HG02870 (cell line): Measurements from ENCODE around the gene COX4I1.

Experiments used
- ATAC-seq: cut with Tn5 transposase; IDR thresholded peaks from one replicate; pipeline ENCODE4 v1.9.1; 2021; ENCODE audit warnings: mild to moderate bottlenecking, moderate library complexity; ENCODE audit not compliant: unreplicated experiment

Gene COX4I1

DNA sequence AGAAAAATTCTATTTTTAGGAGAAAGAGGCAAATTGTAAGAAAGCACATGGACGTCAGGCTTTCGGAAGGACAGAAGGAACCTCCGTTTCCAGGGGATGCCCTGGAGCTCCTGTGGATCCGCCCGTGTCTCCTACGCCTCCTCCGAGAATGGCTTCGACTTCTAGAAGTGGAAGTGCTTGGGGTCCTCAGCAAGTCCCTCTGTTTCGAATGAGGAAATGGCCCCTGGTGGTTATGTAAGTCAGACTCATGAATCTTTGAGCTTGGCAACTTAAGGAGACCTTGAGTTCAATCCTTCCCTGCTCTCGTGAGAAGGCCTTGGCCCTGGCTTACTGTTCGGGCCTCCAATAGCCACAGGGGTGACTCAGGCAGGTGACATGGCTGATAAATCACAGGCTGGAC lies 38.9 kb downstream of the COX4I1 start:
- no peak for ATAC-seq

DNA sequence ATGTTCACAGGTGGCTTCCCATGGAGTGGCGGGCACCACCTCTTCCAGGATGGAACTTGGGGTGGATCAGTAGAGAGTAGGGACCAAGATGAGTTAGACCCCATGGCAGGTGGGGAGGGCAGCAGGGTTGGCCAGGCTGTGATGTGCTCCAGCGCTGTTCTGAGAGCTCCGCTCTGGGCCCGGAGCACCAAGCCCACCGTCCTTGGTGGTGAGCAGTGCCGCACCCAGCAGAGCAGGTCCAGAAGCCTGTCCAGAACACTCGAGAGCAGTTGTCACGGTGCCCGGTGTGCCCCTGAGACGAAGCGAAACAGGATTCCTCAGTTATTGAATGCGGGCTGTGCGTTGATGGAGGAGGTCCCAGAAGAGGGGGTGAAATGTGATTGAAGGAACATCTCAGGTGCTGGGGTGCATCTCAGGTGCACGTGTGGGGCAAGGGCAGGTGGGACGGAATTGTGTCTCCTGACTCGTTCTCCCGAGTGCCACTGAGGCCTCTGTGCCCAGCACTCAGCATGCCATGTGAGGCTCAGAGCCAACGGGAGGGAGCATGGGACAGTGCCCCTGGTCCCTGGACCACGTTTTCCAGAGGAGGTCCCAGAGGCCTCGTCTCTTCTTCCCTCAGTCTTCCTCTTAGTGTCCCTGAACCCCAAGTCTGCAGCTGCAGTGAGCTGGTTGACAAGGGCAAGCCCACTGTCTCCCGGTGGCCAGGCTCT lies 39.5 kb downstream of the COX4I1 start:
- no peak for ATAC-seq

DNA sequence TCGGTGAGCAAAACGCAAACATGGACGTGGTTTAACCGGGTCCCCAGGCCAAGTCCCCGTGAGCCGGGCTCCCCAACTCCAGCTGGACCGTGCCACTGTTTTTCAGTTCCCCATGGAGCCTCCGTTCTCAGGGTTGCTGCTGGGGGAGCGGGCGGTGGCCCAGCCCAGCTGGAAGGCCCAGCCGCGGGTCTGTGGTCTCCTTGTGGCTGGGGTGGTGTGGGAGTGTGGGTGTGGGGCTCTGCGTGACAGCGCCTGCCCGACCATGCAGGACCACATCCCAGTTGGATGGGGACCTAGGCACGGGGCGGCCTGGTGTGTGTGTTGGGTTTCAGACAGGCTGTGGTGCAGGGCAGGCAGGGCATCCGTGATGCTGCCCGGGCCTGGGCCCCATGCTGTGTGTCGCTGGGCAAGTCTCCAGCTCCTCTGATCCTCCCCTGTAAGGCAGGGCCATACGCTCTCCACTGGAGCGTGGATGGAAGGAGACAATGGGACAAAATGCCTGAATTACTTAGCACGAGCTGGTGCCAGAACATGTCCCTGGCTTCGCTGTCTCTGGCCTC lies 40.3 kb downstream of the COX4I1 start:
- ATAC-seq = no peak

DNA sequence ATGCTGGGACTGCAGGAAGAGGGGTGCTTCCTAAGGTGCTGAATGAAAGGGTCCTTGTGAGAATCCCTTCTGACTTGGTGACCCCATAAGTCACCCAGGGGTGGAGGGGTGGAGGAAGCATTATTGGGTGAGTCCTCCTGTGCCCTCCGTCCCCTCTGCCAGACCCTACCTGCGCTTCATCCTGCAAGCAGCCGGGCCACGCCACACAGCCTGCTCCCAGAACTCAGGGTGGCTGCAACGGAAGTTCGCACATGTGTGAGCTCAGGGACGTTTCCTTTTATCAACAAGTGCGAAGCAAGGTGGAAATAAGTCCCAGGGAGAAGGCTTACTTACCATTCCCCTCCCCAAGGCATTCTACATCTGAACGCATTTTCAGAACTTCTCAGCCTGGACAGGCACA lies 40.9 kb downstream of the COX4I1 start:
- ATAC-seq = no peak

DNA sequence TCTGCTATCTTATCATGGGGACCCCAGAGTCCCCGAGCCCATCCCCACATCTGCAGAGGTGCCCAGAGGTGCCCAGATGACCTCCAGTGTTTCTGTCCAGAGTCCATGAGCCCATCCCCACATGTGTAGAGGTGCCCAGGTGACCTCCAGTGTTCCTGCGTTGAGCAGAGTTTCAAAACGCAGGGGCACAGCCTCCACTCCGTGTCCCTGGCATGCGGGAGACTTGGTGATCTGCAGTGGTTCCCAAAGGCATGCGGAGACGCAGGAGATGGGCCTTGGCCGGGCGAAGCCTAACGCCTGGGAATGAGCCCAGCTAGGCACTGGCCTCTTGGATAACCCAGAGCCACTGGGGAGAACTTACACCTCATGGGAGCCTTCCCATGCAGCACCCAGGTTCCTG lies 41.3 kb downstream of the COX4I1 start:
- no peak for ATAC-seq

DNA sequence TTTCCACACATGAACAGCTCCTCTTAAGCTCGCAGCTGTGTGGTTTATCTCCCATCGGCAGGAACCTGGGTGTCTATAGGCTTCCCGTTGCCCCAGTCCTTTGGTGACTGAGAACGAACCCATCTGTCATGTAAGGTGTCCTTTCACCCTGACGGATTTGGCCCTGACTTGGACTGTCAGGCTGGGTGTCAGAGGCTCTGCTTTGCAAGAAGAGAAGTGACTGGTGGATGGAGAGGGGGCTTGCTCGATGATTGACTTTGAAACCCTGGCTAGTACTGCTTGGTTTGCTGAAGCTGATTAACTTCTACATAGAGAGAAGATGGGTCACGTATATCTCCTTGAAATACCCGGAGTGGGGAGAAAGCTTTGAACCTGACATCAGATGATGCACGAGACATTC lies 42.9 kb downstream of the COX4I1 start:
- no peak for ATAC-seq

- no peak for ATAC-seq
Observed at GRCh38 chr16:85842848-85843247, 43.4 kb downstream of the COX4I1 start.

DNA sequence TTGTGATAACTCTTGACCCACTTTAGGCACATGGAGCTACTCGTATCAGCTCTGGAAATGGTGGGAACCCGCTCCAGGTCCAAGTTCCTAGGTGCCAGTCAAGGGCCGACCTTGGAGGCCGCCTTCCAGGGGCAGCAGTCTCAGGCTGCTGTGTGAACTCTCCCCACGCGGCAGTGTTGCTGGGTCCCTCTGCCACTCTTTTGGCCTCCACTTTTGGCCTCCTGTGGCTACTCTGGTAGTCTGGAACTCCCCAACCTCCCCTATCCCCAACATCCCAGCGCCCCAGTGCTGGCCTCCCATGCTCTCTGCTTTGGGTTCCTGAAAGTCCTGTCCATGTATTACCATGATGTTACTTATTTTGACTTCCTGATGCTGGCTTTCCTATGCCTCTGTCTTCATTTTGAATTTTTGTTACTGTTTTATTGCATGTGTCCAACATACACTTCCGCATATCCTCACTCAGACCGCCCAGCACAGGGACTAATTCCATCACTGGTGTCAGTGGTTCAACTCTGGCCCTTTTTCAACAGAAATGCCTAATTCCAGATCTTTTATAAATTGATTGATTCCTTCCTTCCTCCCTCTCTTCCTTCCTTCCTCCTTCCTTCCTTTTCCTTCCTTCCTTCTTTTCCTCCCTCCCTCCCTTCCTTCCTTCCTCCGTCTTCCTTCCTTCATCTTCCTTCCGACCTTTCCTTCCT lies 44.1 kb downstream of the COX4I1 start:
- ATAC-seq = no peak

DNA sequence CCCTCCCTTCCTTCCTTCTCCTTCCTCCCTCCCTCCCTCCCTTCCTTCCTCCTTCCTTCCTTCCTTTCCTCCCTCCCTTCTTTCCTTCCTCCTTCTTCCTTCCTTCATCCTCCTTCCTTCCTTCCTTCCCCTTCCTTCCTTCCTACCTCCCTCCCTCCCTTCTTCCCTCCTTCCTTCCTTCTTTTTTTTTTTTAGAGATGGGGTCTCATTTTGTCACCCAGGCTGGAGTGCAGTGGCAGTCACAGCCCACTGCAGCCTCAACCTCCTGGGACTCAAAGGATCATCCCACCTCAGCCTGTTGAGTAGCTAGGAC lies 44.6 kb downstream of the COX4I1 start:
- ATAC-seq = no peak

GRCh38 chr16:85844786-85845185 lies 45.3 kb downstream of the COX4I1 start:
- no peak for ATAC-seq

- no peak for ATAC-seq
Observed at GRCh38 chr16:85845266-85845665, 45.8 kb downstream of the COX4I1 start.

DNA sequence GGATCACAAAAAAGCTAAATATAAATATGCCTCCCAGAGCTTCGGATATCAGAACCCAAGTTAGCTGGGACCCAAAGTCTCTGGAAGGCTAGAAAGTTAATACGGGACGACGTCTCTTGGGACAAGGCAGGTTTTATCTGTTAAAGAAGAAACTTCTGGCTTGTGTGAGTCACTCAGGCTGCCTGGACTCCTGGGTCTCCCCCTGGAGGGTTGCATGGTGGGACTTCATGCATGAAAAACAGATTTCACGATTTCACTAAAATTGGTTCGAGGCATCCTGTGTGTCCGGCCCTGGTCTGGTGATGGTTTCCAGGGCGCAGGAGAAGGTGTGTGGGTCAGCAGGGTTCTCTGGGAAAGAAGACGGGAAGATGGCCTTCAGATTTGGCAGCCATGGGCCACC lies 47.0 kb downstream of the COX4I1 start:
- ATAC-seq = no peak

GRCh38 chr16:85847036-85847435 lies 47.5 kb downstream of the COX4I1 start:
- no peak for ATAC-seq

- no peak for ATAC-seq
Observed at GRCh38 chr16:85847681-85848601, 48.4 kb downstream of the COX4I1 start.

DNA sequence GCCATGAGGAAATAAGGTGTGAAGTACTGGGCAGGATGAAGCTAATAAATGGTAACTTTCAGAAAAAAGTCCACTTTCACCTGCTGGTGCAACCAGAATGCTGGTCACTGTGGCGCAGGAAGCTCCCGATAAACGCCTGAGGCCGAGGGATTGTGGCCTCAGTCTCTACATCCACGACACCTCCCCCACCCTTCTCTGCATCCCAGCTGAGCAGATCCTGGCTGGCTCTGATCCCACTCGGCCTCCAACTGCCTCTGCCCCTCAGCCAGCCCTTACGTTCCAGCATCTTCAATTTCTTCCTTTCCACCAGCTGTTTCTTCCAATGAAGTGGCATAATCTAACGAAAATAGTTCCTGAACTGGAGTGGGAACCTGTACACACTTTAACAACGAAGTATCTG lies 49.5 kb downstream of the COX4I1 start:
- ATAC-seq = no peak

GRCh38 chr16:85849388-85849787 lies 49.9 kb downstream of the COX4I1 start:
- no peak for ATAC-seq

DNA sequence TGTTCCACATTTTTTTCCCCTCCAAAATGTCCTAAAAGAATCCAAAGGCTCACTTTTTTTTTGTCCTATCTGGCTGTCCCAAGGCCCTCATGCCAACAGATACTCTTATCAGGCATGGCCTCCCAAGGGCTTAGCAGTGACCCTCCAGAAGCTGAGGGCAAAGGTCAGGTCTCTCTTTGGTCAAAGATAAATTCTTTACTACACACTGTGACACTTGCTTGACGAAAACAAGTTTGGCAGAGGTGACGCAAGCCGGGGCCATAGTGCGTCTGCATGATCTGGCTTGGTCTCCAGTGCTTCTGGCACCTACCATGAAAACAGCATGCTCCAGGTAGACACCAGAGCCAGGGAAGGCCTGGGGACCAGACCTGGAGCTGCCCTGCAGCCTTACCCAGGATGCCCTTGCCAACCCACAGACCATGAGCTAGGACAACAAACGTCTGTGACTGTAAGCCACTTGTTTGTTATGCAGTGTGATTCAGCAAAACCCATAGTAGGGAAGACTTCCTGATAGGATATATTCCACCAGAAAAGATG lies 50.9 kb downstream of the COX4I1 start:
- no peak for ATAC-seq

DNA sequence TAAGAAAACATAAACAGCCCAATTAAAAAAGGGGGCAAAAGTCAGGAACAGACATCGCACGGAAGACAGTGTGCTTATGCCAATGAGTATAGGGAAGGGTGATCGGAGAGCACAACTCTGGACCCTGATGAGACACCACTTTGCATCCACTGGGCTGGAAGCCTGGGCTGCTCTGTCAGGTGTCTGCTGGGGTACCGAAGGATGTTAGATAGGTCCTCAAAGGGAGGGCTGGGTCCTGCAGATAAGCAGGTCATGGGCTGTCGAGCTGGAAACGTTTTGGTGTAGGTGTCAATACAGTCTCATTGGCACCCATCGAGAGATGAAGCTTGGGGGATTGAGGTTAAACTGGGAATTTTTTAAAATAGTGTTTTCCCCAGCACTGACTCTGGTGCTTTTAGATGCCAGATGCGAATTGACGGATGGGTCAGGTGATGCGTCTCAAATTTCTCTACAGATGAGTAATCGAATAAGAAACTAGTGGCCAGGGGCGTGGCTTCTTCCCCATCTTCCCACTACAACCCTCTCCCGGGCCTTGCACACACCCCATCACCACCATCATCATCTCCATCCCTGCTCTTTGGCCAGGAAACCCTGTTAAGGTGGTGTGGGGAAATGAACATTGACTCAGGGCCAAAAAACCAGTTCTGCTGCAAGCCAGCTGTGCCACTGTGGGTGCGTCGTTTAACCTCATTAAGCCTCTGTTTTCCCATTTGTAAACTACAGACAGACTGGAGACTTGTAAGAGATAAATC lies 51.7 kb downstream of the COX4I1 start:
- ATAC-seq = no peak

- no peak for ATAC-seq
Observed at GRCh38 chr16:85853547-85854545, 54.4 kb downstream of the COX4I1 start.
